GM21423 (cell line): ENCODE data around the gene LILRA1.
"Not testable (repeated sequence)": the region's sequence is repeated elsewhere in the genome, so short reads cannot be mapped to it uniquely, and the experiment has no call there.

Experiments
- ATAC-seq: cut with Tn5 transposase; IDR thresholded peaks from one replicate; pipeline ENCODE4 v1.9.1; 2021; ENCODE audit warnings: mild to moderate bottlenecking, moderate library complexity; ENCODE audit not compliant: unreplicated experiment

Gene LILRA1

DNA sequence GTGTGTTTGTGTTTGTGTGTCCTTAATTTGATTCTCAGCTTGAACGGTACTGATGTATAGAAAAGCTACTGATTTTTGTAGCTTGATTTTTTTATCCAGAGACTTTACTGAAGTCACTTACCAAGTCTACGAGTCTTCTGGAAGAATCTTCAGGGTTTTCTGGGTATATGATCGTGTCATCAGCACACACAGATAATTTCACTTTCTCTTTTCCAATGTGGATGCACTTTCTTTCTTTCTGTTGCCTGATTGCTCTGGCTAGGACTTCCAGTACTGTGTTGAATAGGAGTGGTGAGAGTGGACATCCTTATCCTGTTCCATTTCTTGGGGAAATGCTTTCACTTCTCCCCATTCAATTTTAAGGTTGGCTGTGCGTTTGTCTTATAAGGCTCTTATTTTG, 29.0 kb downstream of the LILRA1 start:
- no peak for ATAC-seq

DNA sequence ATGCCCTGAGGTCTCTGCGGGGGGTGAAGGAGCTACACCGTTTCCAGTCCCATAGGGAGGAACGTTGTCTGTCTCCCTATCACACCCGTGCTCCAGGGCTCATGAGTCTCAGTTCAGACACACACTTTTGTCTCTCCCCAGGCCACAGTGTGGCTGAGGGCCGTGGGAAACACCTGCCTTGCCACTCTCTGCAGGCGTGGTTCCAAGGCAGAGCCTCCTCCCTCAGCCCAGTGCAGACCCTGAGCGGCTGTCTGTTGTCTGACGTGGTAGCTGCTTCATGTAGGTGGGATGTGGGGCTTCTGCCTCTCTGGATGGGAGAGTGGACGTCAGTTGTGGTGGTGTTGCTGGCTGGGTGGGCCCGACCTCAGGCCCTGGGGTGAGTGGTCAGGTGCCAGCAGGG, 30.8 kb downstream of the LILRA1 start:
- not testable (repeated sequence) for ATAC-seq

DNA sequence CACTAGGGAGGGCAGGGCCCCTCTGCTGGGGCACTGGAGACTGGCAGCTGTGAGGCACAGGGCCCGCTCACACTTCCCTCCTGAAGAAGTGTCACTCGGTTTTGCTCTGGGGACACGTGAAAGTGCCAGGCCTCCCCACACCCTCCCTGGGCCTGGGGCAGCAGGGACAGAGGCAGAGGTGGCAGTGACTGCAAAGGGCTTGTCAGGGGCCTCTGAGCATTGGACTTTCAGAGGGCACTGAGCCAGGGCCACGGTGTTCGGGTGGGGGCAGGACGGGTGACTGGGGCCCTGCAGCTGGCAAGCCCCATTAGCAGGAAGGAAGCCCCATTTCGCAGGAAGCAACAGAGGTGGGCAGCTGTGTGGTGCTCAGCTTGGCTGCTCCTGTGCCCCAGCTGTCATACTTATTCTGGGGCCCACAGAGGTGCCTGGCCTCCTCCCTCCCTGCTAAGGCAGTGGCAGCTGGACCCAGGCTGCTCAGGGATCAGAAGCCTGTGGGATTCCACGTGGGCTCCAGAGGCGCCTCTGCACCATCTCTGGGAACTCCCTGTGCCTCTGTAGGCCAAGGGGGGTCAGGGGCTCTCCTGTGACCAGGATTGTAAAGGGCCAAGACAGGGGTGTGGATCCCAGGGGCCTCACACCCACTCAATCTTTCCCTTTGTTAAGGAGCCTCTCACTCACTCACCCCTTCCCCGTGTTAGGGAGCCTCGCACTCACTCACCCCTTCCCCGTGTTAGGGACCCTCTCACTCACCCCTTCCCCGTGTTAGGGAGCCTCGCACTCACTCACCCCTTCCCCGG, 31.7 kb downstream of the LILRA1 start:
- ATAC-seq = not testable (repeated sequence)

DNA sequence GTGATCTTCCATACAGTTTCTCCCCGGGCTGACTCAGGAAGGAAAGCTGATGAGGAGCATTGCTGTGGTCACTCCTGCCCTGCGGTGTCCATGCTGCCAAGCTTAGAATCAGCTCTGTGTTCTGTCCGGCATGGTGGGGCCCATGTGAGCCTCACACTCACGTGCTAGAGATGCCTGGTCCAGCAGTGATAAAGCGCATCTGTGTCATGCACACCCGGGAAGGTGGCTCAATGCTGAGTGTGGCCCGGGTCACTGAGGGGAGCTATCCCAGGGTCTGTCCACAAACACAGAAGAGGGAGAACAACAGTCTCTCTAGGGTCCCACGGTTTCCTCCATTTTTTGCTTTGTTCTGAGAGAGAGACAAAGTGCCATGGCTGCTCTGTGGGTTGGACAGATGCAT, 33.3 kb downstream of the LILRA1 start:
- ATAC-seq = no peak

DNA sequence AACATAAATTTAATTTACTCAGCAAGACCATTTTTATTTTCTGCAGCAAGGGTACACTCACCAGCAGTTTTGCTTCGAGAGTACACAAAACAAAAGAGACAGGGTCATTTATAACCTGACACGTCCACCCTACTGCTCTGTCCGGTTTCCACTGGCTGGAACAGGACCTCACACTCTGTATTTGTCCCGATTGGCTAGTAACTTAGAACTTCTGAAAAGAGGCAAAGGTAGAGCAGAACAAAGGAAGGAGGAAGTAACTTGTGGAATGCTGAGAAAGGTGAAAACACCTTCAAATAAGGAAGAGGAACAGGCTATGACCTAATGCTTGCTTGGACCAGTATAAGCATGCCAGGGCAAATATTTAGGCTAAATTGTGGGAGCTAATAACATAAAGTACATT, 34.5 kb downstream of the LILRA1 start:
- not testable (repeated sequence) for ATAC-seq

DNA sequence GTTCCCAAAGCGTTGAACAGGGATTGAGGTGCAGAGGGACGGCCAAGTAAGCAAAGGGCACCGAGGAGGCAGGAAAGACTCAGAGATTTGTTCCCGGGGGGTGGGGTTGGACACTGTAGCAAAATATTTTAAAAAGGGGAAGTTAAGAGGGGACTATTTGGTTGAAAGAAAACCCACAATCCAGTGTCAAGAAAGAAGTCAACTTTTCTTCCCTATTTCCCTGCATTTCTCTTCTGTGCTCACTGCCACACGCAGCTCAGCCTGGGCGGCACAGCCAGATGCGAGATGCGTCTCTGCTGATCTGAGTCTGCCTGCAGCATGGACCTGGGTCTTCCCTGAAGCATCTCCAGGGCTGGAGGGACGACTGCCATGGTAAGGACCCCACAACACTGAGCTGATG, 36.8 kb downstream of the LILRA1 start, which contains the start of gene LILRB1:
Gene LILRB1 (plus strand): TSS at position 223 of the 400 bp plus-strand sequence. CDS start 590 bp downstream, outside the sequence.
- not testable (repeated sequence) for ATAC-seq

DNA sequence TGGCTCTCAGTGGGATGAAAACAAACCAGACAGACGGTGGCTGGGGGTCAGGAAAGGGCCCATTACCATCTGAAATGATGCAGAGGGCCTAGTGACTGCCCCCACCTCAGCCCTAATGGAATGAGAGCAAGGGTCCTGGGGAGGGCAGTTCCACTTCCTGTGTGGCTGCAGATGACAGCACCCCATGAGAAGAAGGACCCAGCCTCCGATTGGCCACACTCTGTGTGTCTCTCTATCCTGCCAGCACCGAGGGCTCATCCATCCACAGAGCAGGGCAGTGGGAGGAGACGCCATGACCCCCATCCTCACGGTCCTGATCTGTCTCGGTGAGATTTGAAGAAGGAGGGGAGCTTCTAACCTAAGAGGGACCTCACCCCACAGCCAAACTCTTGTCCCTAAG, 37.4 kb downstream of the LILRA1 start:
- ATAC-seq = no peak

DNA sequence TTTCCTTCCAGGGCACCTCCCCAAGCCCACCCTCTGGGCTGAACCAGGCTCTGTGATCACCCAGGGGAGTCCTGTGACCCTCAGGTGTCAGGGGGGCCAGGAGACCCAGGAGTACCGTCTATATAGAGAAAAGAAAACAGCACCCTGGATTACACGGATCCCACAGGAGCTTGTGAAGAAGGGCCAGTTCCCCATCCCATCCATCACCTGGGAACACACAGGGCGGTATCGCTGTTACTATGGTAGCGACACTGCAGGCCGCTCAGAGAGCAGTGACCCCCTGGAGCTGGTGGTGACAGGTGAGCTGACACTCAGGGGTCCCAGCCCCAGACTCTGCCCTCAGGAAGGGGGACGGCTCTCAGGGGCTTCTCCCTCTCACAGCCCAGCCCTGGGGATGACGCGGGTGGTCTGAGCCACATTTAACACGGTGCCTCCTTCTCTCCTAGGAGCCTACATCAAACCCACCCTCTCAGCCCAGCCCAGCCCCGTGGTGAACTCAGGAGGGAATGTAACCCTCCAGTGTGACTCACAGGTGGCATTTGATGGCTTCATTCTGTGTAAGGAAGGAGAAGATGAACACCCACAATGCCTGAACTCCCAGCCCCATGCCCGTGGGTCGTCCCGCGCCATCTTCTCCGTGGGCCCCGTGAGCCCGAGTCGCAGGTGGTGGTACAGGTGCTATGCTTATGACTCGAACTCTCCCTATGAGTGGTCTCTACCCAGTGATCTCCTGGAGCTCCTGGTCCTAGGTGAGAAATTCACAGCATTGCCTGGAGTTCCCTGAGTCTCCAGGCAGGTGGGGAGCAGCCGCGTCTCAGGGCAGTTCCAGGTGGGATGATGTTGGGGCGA, 38.3 kb downstream of the LILRA1 start:
- not testable (repeated sequence) for ATAC-seq

DNA sequence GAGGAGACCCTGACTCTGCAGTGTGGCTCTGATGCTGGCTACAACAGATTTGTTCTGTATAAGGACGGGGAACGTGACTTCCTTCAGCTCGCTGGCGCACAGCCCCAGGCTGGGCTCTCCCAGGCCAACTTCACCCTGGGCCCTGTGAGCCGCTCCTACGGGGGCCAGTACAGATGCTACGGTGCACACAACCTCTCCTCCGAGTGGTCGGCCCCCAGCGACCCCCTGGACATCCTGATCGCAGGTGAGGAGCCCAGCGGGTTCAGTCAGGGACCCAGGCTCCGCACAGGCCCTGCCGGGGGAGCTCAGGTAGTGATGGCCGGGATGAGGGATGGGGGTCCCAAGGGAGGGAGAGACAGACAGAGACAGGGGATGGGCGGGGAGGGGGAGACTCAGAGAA, 39.1 kb downstream of the LILRA1 start:
- ATAC-seq = not testable (repeated sequence)

DNA sequence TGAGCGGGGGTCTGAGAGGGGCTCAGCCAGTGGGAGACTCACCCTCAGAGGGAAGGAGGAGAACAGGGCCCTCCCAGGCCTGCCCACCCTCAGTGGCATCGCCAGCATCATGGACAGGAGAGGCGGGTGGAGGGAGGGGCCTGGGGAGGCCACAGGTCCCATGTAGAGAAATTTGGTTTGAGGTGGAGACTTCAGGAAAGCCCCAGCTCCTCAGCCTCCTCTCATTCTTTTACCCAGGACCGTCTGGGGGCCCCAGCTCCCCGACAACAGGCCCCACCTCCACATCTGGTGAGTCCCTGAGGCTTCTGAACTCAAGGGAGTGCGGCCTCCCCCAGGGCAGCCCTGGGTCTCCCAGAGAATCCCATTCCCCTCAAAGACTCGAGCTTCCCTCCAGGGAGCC, 40.0 kb downstream of the LILRA1 start:
- no peak for ATAC-seq

DNA sequence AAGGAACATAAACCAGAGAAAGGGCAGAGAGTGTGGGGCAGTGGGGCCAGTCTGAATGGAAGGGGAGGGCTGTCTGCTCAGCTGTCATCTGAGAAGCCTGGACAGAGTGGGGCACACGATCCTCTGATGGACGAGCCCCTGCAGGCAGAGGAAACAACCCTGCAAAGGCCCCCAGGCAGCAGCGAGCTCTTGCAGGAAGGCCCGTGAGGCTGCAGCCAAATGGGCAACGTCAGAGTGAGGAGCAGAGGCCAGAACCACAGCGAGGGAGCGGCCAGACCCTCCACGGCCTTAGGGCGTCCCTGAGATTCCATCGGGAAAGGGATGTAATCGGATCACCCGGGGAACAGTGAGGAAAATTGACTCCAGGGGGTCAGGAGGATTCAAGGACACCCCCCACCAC, 42.6 kb downstream of the LILRA1 start:
- not testable (repeated sequence) for ATAC-seq

DNA sequence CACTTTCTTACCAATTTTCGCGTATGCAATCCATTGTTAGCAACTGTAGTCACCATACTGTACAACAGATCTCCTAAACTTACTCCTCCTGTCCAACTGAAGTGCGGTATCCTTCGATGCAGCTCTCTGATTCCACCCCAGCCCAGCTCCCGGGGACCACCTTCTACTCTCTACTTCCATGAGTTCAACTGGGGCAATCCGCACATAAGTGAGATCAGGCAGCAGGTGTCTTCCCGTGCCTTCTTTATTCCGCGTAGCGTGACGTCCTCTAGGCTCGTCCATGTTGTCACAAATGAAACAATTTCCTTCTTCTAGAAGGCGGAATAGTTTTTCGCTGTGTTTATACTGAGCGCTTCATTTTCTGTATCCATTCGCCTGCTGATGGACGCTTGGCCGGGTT, 45.3 kb downstream of the LILRA1 start:
- no peak for ATAC-seq

DNA sequence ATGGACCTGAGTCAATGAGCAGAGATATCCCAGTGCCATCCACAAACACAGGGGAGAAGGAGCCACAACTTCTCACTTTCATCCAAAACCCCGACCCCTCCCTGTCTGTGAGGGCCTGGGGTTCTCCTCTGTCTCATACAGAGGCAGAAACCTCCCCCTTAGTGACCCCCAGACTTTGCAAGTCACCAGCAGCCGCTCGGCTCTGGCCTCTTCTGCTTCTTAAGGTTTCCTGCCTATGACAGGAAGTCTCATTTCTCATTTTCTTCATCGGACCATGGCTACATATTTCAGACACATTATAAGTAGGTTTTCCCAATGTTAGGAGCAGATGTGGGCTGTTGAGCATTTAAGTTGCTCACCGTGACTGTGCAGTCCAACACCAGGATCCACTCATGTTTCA, 49.5 kb downstream of the LILRA1 start:
- not testable (repeated sequence) for ATAC-seq

DNA sequence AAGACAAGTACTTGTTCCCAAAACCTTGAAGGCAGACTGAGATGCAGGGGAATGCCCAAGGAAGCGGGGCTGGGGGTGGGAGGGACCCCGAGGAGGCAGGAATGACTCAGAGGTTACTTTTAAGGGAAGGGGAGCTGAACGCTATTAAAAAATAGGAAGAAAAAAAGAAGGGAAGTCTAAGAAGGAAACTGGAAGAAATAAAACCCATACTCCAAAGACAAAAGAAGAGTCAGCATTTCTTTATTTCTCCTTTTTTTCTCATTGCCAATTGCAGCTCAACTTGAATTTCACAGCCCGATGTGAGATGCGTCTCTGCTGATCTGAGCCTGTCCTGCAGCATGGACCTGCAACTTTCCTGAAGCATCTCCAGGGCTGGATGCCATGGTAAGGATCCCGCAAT, 50.2 kb downstream of the LILRA1 start:
- not testable (repeated sequence) for ATAC-seq

DNA sequence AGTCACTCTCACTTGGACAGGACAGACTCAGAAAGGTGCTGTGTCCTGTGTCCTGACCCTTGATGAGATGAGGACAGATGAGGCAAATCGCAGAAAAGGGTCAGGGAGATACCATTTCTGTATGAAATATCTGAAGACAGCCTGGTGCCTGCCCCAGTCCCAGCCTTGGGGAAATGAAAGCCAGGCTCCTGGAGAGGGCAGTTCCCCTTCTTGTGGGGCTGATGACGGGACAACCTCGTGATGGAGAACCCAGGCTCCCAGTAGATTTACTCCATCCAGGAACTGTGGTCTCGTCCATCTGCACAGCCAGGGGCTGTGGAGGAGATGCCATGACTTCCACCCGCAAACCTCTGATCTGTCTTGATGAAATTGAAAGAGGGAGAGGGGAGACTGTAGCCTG, 50.6 kb downstream of the LILRA1 start:
- ATAC-seq = no peak

DNA sequence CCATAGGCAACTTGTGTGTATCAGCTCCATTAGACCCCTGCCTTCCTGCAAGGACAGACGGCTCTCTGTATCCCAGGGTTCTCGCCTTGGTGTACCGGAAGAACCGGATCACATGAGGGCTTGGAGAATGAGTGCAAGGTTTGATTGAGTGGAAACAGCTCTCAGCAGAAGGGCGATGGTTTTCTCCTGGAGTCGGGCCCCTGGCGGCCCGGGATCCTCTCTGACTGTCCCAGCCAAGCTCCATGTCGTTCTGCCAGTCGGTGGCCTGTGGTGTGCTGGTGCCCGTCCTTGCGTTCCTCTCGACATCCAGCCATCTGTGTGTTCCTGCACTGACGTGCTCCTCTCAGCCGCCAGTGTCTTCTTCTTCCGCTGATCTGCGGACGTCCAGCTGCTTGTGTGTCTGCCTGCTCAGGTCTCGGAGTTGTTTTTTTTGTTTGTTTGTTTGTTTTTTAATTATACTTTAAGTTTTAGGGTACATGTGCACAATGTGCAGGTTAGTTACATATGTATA, 53.0 kb downstream of the LILRA1 start:
- no peak for ATAC-seq

DNA sequence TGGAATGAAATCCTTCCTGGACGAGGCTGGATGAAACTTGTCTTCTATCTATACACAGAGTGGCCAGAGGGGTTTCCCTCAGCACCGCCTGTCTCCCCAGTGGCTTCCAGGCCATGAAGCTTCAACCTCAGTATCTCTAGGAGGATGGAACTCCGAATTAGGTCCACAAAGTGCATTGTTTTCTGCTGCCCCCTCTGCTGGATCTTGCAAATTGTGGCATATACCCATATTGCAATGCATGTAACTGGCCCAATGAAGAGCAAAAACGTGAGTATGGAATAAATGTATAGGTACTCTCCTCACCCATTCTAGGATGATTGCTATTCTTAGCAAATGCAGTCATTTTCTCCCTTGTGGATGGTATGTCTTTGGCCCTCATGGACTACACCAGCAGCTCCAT, 54.7 kb downstream of the LILRA1 start:
- ATAC-seq = no peak

DNA sequence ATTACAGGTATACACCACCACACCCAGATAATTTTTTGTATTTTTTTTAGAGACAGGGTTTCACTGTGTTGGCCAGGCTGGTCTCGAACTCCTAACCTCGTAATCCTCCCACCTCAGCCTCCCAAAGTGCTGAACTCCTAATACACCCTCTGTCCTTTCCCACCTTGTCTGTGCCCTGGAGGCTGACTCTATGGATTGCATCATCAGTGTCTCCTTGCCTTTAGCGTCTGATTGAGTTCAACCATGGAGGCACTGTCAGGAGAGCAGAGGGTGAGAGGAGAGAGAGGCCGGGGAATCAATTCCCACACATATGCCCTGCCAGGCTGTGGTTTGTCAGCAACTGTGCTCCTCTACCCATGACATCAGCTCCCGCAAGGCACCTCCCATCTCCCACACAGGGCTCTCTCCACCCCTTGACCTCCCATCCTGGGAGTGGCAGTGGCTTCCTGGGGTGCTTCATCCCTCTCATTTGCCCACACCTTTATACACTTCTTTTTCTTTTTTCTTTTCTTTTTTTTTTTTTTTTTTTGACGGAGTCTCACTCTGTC, 56.8 kb downstream of the LILRA1 start:
- no peak for ATAC-seq
